Measurements from ENCODE around the gene SAFB2.

SAFB2 gene

DNA sequence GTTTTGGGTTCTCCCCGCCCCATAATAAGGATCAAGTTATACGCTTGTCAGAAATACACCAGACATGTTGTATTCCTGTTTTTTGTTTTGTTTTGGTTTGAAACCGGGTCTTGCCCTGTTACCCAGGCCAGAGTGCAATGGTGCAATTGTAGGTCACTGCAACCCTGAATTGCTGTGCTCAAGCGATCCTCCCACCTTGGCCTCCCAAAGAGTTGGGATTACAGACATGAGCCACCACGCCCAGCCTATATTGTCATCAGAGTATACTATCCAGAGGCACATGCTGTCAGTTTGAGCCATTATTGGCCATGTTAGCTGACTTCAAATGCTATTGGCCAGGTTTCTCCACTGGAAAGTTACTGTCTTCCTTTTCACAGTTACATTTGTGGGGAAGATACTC, 10.1 kb upstream of the SAFB2 start:
- peaks cover 1% of the 10 kb centered on the region for H3K4me1 ChIP-seq (ENCODE audit: insufficient read depth, insufficient read length)
- H3K9me3 ChIP-seq (ENCODE audit: insufficient read depth, low read length) = no peaks in the 10 kb centered on the region
- TF ChIP-seq YY1 (IDR thresholded peaks at IDR 0.05; ENCODE audit: insufficient read depth, insufficient read length) = no peak
- TF ChIP-seq ZNF274 (IDR thresholded peaks at IDR 0.05; ENCODE audit: low read depth, low read length) = no peak
- no peaks in the 10 kb centered on the region for H3K27me3 ChIP-seq (ENCODE audit: insufficient read depth, insufficient read length)
- DNase-seq (ENCODE audit: low read depth, low spot score) = no peak
- H3K36me3 ChIP-seq (ENCODE audit: insufficient read depth, insufficient read length, low read length) = peaks cover 79% of the 10 kb centered on the region
- H3K4me3 ChIP-seq (ENCODE audit: insufficient read length, low read depth) = no peak overlapping the region
- H3K9ac ChIP-seq (ENCODE audit: insufficient read length, low read depth) = no peak overlapping the region

DNA sequence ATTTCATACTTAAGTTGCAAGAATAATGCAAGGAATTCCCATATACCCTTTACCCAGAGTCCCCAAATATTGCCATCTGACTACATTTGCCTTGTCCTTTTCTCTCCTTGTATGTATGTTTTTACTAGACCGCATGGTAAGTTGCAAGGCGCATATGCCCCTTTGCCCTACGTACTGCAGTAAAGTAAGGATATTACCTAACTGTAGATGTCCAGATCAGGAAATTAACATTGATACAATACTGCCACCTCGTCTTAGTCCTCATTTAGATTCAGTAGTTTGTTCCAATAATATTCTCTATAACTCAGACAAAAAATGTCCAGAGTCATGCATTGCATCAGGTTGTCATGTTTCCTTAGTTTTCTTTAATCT, 9.7 kb upstream of the SAFB2 start:
- no peaks in the 10 kb centered on the region for H3K27me3 ChIP-seq (ENCODE audit: insufficient read depth, insufficient read length)
- no peaks in the 10 kb centered on the region for H3K9me3 ChIP-seq (ENCODE audit: insufficient read depth, low read length)
- peaks cover 5% of the 10 kb centered on the region for H3K4me1 ChIP-seq (ENCODE audit: insufficient read depth, insufficient read length)
- no peak overlapping the region for H3K4me3 ChIP-seq (ENCODE audit: insufficient read length, low read depth)
- H3K9ac ChIP-seq (ENCODE audit: insufficient read length, low read depth) = no peak overlapping the region
- TF ChIP-seq ZNF274 (IDR thresholded peaks at IDR 0.05; ENCODE audit: low read depth, low read length) (no peak), SUZ12 (IDR thresholded peaks at IDR 0.05; ENCODE audit: extremely low read depth, insufficient read depth, insufficient read length) (no peak), YY1 (IDR thresholded peaks at IDR 0.05; ENCODE audit: insufficient read depth, insufficient read length) (no peak)
- H3K36me3 ChIP-seq (ENCODE audit: insufficient read depth, insufficient read length, low read length) = peaks cover 79% of the 10 kb centered on the region
- no peak for DNase-seq (ENCODE audit: low read depth, low spot score)

DNA sequence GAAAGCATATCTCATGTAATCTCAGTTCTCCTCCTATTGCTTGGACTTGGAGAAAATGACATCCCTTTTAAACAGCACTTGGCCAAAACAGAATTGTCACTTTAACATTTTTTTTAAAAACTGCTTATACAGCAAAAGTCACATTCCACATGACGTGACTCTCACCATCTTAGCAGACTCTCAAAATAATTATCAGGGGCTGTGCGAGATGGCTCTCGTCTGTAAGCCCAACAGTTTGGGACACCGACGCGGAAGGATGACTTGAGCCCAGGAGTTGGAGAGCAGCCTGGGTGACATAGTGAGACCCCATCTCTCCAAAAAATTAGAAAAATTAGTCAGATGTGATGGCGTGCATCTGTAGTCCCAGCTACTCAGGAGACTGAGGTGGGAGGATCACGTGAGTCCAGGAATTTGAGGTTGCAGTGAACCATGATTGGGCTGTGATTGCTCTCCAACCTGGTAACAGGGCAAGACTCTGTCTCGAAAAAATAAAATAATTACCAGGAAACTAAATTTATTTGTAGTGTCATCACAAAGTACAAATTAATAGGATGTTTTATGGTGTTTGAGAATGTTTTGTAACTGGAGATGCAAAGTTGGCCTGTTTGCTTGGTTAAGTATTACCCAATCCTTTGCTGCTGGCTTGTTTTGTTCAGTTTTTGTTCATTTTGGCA, 9.1 kb upstream of the SAFB2 start:
- Histone ChIP-seq H3K4me3 (ENCODE audit: insufficient read length, low read depth) (no peak overlapping the region), H3K27me3 (ENCODE audit: insufficient read depth, insufficient read length) (no peaks in the 10 kb centered on the region), H3K9ac (ENCODE audit: insufficient read length, low read depth) (no peak overlapping the region)

DNA sequence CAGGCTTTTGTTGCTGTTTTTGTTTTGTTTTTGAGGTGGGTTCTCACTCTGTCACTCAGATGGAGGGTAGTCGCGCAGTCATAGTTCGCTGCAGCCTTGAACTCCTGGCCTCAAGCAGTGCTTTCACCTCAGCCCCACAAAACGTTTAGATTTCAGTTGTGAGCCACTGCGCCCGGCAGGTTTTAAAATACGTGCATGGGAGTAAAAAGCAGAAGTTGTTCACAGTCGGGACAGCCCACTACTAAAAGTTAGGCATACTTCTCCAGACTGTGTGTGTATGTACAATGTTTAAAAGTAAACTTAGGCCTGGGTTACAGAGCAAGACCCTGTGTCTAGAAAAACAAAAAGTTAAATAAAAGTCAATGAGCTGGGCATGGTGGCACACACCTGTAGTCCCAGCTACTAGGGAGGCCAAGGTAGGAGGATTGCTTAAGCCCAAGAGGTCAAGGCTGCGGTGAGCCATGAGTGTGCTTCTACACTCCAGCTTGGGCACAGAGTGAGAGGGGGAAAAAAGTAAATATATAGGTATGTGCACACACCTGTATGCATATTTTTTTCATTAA, 6.4 kb upstream of the SAFB2 start:
- peaks cover 9% of the 10 kb centered on the region for H3K4me1 ChIP-seq (ENCODE audit: insufficient read depth, insufficient read length)
- H3K27me3 ChIP-seq (ENCODE audit: insufficient read depth, insufficient read length) = no peaks in the 10 kb centered on the region
- no peaks in the 10 kb centered on the region for H3K9me3 ChIP-seq (ENCODE audit: insufficient read depth, low read length)
- no peak overlapping the region for H3K4me3 ChIP-seq (ENCODE audit: insufficient read length, low read depth)
- no peak overlapping the region for H3K9ac ChIP-seq (ENCODE audit: insufficient read length, low read depth)
- peaks cover 92% of the 10 kb centered on the region for H3K36me3 ChIP-seq (ENCODE audit: insufficient read depth, insufficient read length, low read length)
- DNase-seq (ENCODE audit: low read depth, low spot score) = no peak
- no peak for TF ChIP-seq ZNF274 (IDR thresholded peaks at IDR 0.05; ENCODE audit: low read depth, low read length)
- no peak for TF ChIP-seq SUZ12 (IDR thresholded peaks at IDR 0.05; ENCODE audit: extremely low read depth, insufficient read depth, insufficient read length)
- no peak for TF ChIP-seq YY1 (IDR thresholded peaks at IDR 0.05; ENCODE audit: insufficient read depth, insufficient read length)

More for the DNA sequence above, 9.1 kb upstream of the SAFB2 start:
- DNase-seq (ENCODE audit: low read depth, low spot score) = no peak
- peaks cover 81% of the 10 kb centered on the region for H3K36me3 ChIP-seq (ENCODE audit: insufficient read depth, insufficient read length, low read length)
- H3K9me3 ChIP-seq (ENCODE audit: insufficient read depth, low read length) = no peaks in the 10 kb centered on the region
- TF ChIP-seq ZNF274 (IDR thresholded peaks at IDR 0.05; ENCODE audit: low read depth, low read length) = no peak
- no peak for TF ChIP-seq SUZ12 (IDR thresholded peaks at IDR 0.05; ENCODE audit: extremely low read depth, insufficient read depth, insufficient read length)
- no peak for TF ChIP-seq YY1 (IDR thresholded peaks at IDR 0.05; ENCODE audit: insufficient read depth, insufficient read length)
- peaks cover 9% of the 10 kb centered on the region for H3K4me1 ChIP-seq (ENCODE audit: insufficient read depth, insufficient read length)

DNA sequence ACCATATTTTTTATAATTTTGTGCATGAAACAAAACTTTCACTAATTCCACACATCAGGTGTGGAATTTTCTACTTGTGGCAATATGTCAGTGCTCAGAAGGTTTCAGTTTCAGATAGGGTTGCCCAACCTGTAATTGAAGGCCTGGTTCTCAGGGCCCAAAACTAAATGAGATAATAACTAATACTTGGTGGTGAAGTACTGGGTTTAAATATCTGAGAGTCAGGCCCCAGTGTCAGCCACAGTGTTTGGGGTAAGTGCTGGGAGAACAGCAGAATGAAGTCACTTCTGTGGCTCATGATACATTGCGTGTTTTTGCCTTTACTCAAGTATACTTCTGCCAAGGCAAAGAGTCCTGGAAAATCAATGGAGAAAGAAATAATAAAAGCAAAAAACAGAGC, 5.9 kb upstream of the SAFB2 start:
- Histone ChIP-seq H3K4me1 (ENCODE audit: insufficient read depth, insufficient read length) (peaks cover 9% of the 10 kb centered on the region), H3K9ac (ENCODE audit: insufficient read length, low read depth) (no peak overlapping the region), H3K4me3 (ENCODE audit: insufficient read length, low read depth) (no peak overlapping the region), H3K36me3 (ENCODE audit: insufficient read depth, insufficient read length, low read length) (peaks cover 91% of the 10 kb centered on the region), H3K9me3 (ENCODE audit: insufficient read depth, low read length) (no peaks in the 10 kb centered on the region), H3K27me3 (ENCODE audit: insufficient read depth, insufficient read length) (no peaks in the 10 kb centered on the region)
- DNase-seq (ENCODE audit: low read depth, low spot score) = no peak
- TF ChIP-seq YY1 (IDR thresholded peaks at IDR 0.05; ENCODE audit: insufficient read depth, insufficient read length) = no peak
- TF ChIP-seq SUZ12 (IDR thresholded peaks at IDR 0.05; ENCODE audit: extremely low read depth, insufficient read depth, insufficient read length) = no peak
- no peak for TF ChIP-seq ZNF274 (IDR thresholded peaks at IDR 0.05; ENCODE audit: low read depth, low read length)

DNA sequence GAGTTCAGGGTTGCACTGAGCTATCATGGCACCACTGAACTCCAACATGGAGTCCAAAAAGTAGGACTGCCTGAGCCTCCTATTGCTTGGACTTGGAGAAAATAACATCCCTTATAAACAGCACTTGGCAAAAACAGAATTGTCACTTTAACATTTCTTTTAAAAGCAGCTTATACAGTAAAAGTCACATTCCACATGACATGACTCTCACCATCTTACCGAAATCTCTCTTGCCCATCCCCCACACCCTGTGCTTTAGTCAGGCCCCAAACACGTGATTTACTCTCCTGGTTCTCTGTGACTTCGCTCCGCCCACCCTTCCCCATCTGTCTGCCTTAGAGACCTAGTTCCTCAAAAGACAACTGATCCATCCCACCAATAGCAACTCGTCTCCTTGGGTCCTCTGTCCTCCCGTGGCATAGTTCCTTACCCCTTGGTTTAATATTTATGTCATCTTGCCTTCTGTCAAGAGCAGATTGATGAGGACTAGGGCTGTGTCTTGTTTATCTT, 4.9 kb upstream of the SAFB2 start:
- TF ChIP-seq YY1 (IDR thresholded peaks at IDR 0.05; ENCODE audit: insufficient read depth, insufficient read length) (no peak), SUZ12 (IDR thresholded peaks at IDR 0.05; ENCODE audit: extremely low read depth, insufficient read depth, insufficient read length) (no peak), ZNF274 (IDR thresholded peaks at IDR 0.05; ENCODE audit: low read depth, low read length) (no peak)
- no peak for DNase-seq (ENCODE audit: low read depth, low spot score)
- Histone ChIP-seq H3K36me3 (ENCODE audit: insufficient read depth, insufficient read length, low read length) (peaks cover 83% of the 10 kb centered on the region), H3K4me1 (ENCODE audit: insufficient read depth, insufficient read length) (peaks cover 9% of the 10 kb centered on the region), H3K9ac (ENCODE audit: insufficient read length, low read depth) (no peak overlapping the region), H3K9me3 (ENCODE audit: insufficient read depth, low read length) (no peaks in the 10 kb centered on the region), H3K4me3 (ENCODE audit: insufficient read length, low read depth) (no peak overlapping the region), H3K27me3 (ENCODE audit: insufficient read depth, insufficient read length) (no peaks in the 10 kb centered on the region)

DNA sequence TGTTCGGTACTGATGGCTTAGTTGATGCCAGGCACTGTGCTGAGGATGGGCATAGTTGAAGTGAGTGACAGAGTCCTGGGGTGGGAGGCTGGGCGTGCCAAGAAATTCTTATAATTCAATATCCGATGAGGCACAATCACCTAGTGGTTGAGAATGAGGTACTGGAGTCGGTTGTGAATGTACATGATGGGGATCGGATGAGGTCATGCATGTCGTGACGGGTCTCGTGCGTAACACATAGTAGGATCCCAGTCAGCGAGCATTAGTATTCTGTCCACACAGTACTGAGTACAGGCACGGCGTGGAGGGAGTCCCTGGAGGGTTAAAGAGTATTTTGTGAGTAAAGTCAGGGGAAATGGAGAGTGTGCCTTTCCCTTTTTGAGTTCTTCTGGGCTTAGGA, 3.1 kb upstream of the SAFB2 start:
- Histone ChIP-seq H3K9me3 (ENCODE audit: insufficient read depth, low read length) (no peaks in the 10 kb centered on the region), H3K36me3 (ENCODE audit: insufficient read depth, insufficient read length, low read length) (peaks cover 79% of the 10 kb centered on the region), H3K4me3 (ENCODE audit: insufficient read length, low read depth) (no peak overlapping the region), H3K9ac (ENCODE audit: insufficient read length, low read depth) (no peak overlapping the region), H3K4me1 (ENCODE audit: insufficient read depth, insufficient read length) (peaks cover 9% of the 10 kb centered on the region), H3K27me3 (ENCODE audit: insufficient read depth, insufficient read length) (no peaks in the 10 kb centered on the region)
- no peak for TF ChIP-seq YY1 (IDR thresholded peaks at IDR 0.05; ENCODE audit: insufficient read depth, insufficient read length)
- TF ChIP-seq SUZ12 (IDR thresholded peaks at IDR 0.05; ENCODE audit: extremely low read depth, insufficient read depth, insufficient read length) = no peak
- TF ChIP-seq ZNF274 (IDR thresholded peaks at IDR 0.05; ENCODE audit: low read depth, low read length) = no peak
- DNase-seq (ENCODE audit: low read depth, low spot score) = no peak

All from NT2/D1 (cell line).